HEK293 (cell line): ENCODE measurements around the gene TBC1D12.

ENCODE experiments used
- CTCF ChIA-PET: fragments of 350-600 bp; formaldehyde crosslinking; extraction: SDS; loops from one replicate; lab custom pipeline; 2021; ENCODE audit warnings: antibody characterized with exemption; lab: Yijun Ruan, JAX
- POLR2A ChIA-PET: fragments of 300-600 bp; formaldehyde crosslinking; extraction: SDS; loops from one replicate; lab custom pipeline; 2020; ENCODE audit warnings: antibody characterized with exemption, inconsistent platforms; lab: Yijun Ruan, JAX
- H3K27ac ChIP-seq: fragments of 200-500 bp; sonication (Bioruptor generic); 2 replicates; pipeline ENCODE4 v1.5.1; 2014; ENCODE audit warnings: low read depth, low read length, control low read depth, inconsistent platforms; ENCODE audit errors: extremely low read depth
- H3K36me3 ChIP-seq, 2 experiments: fragments of 200-500 bp in 1 of 2; sonication (Bioruptor generic) in 1 of 2; 1 replicate in 1 of 2; 2 replicates in 1 of 2; pipeline ENCODE4 v1.5.1; 2014 to 2017; ENCODE audit warnings: inconsistent platforms in 2 of 2, low read length in 2 of 2; ENCODE audit not compliant: control insufficient read depth in 2 of 2, insufficient read depth in 1 of 2
- H3K4me1 ChIP-seq: fragments of 200-500 bp; sonication (Bioruptor generic); 2 replicates; pipeline ENCODE4 v1.5.1; 2014; ENCODE audit warnings: mild to moderate bottlenecking, low read length, inconsistent platforms; ENCODE audit not compliant: control insufficient read depth, insufficient read depth
- H3K4me3 ChIP-seq: 2 replicates; pipeline ENCODE4 v1.5.1; 2011; ENCODE audit warnings: low read depth, mild to moderate bottlenecking, control low read depth, low read length, moderate library complexity
- H3K9me3 ChIP-seq: fragments of 200-500 bp; sonication (Bioruptor generic); 2 replicates; pipeline ENCODE4 v1.5.1; 2014; ENCODE audit warnings: low read depth, low read length, inconsistent platforms; ENCODE audit not compliant: control insufficient read depth, insufficient read depth
- AEBP2 ChIP-seq: fragments of 450-650 bp; formaldehyde crosslinking; IDR thresholded peaks from 2 replicates; pipeline ENCODE4 v1.5.1; 2016; ENCODE audit warnings: missing biosample characterization, missing genetic modification characterization, borderline replicate concordance
- ATF2 ChIP-seq: fragments of 450-650 bp; formaldehyde crosslinking; IDR thresholded peaks from 2 replicates; pipeline ENCODE4 v1.5.1; 2016; ENCODE audit warnings: missing biosample characterization, missing genetic modification characterization, low read depth
- EGR2 ChIP-seq: fragments of 450-650 bp; formaldehyde crosslinking; IDR thresholded peaks from 2 replicates; pipeline ENCODE4 v1.5.1; 2016; ENCODE audit warnings: low read depth, missing biosample characterization, missing genetic modification characterization
- GLIS1 ChIP-seq: fragments of 450-650 bp; formaldehyde crosslinking; IDR thresholded peaks from 2 replicates; pipeline ENCODE4 v1.5.1; 2016; ENCODE audit warnings: missing biosample characterization, missing genetic modification characterization
- KLF7 ChIP-seq: fragments of 450-650 bp; formaldehyde crosslinking; IDR thresholded peaks from 2 replicates; pipeline ENCODE4 v1.5.1; 2016; ENCODE audit warnings: missing biosample characterization, missing genetic modification characterization, borderline replicate concordance
- PRDM6 ChIP-seq: fragments of 450-650 bp; formaldehyde crosslinking; IDR thresholded peaks from 2 replicates; pipeline ENCODE4 v1.5.1; 2017; ENCODE audit warnings: missing biosample characterization, missing genetic modification characterization
- SCRT1 ChIP-seq: fragments of 450-650 bp; formaldehyde crosslinking; IDR thresholded peaks from 2 replicates; pipeline ENCODE4 v1.5.1; 2016; ENCODE audit warnings: missing biosample characterization, missing genetic modification characterization, borderline replicate concordance
- WT1 ChIP-seq: fragments of 450-650 bp; formaldehyde crosslinking; IDR thresholded peaks from 2 replicates; pipeline ENCODE4 v1.5.1; 2016; ENCODE audit warnings: missing biosample characterization, missing genetic modification characterization
- ZBTB44 ChIP-seq: fragments of 450-650 bp; IDR thresholded peaks from 2 replicates; pipeline ENCODE4 v1.5.1; 2018; ENCODE audit warnings: missing biosample characterization, mild to moderate bottlenecking, missing genetic modification characterization
- ZFHX2 ChIP-seq: fragments of 450-650 bp; formaldehyde crosslinking; conservative IDR thresholded peaks from 2 replicates; pipeline ENCODE4 v1.5.1; 2016; ENCODE audit warnings: missing biosample characterization, missing genetic modification characterization
- ZFP3 ChIP-seq: fragments of 450-650 bp; formaldehyde crosslinking; IDR thresholded peaks from 2 replicates; pipeline ENCODE4 v1.5.1; 2016; ENCODE audit warnings: low read depth, missing biosample characterization, missing genetic modification characterization
- ZFP69B ChIP-seq: fragments of 450-650 bp; formaldehyde crosslinking; IDR thresholded peaks from 2 replicates; pipeline ENCODE4 v1.5.1; 2016; ENCODE audit warnings: missing biosample characterization, missing genetic modification characterization
- ZNF148 ChIP-seq: fragments of 450-650 bp; formaldehyde crosslinking; IDR thresholded peaks from 2 replicates; pipeline ENCODE4 v1.5.0; 2017; ENCODE audit warnings: missing biosample characterization, missing genetic modification characterization, borderline replicate concordance
- ZNF19 ChIP-seq: fragments of 450-650 bp; formaldehyde crosslinking; IDR thresholded peaks from 2 replicates; pipeline ENCODE4; 2016; ENCODE audit warnings: missing biosample characterization, missing genetic modification characterization, low read depth
- ZNF239 ChIP-seq: fragments of 450-650 bp; formaldehyde crosslinking; IDR thresholded peaks from 2 replicates; pipeline ENCODE4 v1.5.1; 2016; ENCODE audit warnings: missing biosample characterization, missing genetic modification characterization
- ZNF350 ChIP-seq: fragments of 450-650 bp; formaldehyde crosslinking; IDR thresholded peaks from 2 replicates; pipeline ENCODE4 v1.5.0; 2017; ENCODE audit warnings: missing biosample characterization, mild to moderate bottlenecking, missing genetic modification characterization
- ZNF707 ChIP-seq: fragments of 450-650 bp; formaldehyde crosslinking; IDR thresholded peaks from 2 replicates; pipeline ENCODE4 v1.5.1; 2016; ENCODE audit warnings: missing biosample characterization, missing genetic modification characterization
- ZSCAN4 ChIP-seq: fragments of 450-650 bp; formaldehyde crosslinking; IDR thresholded peaks from 2 replicates; pipeline ENCODE4 v1.5.1; 2017; ENCODE audit warnings: missing biosample characterization, missing genetic modification characterization

Gene TBC1D12

GRCh38 chr10:94420998-94421528 lies 18.7 kb downstream of the TBC1D12 start (continued):
- TF ChIP-seq ATF2 = no peak

GRCh38 chr10:94423627-94424026 lies 21.3 kb downstream of the TBC1D12 start:
- ChIA-PET POLR2A (no interaction called here), CTCF (interaction anchor here (0.6 to 1.2 kb wide), 2 partner anchors 20 to 21 kb away, joined by 4 to 5 read pairs; partner anchors contain the start of gene TBC1D12)
- Histone ChIP-seq H3K27ac (no peak overlapping the region), H3K9me3 (no peaks in the 10 kb centered on the region), H3K4me3 (no peak overlapping the region), H3K4me1 (no peaks in the 10 kb centered on the region), H3K36me3 (no peaks in the 10 kb centered on the region)
- no peak for TF ChIP-seq ZBTB44 (tag by site-specific recombination)
- no peak for TF ChIP-seq ZFHX2 (tag by site-specific recombination)
- TF ChIP-seq PRDM6 (tag by site-specific recombination) = no peak
- TF ChIP-seq ZNF148 (tag by site-specific recombination) = no peak
- no peak for TF ChIP-seq ZFP69B (tag by site-specific recombination)
- TF ChIP-seq EGR2 (tag by site-specific recombination) = peak; percentile 43; the same call in 1 of the 2 replicates
- no peak for TF ChIP-seq ZSCAN4
- no peak for TF ChIP-seq AEBP2 (tag by site-specific recombination)

GRCh38 chr10:94424714-94425337 lies 22.5 kb downstream of the TBC1D12 start:
- no peaks in the 10 kb centered on the region for H3K4me1 ChIP-seq
- no peaks in the 10 kb centered on the region for H3K9me3 ChIP-seq
- H3K4me3 ChIP-seq = no peak overlapping the region
- no peaks in the 10 kb centered on the region for H3K36me3 ChIP-seq
- H3K27ac ChIP-seq = no peak overlapping the region
- CTCF ChIA-PET = interaction anchor here (0.8 kb wide), 1 partner anchor 10 kb away, joined by 3 read pairs; no protein-coding TSS in a partner anchor
- POLR2A ChIA-PET = no interaction called here
- no peak for TF ChIP-seq ZFP3 (tag by site-specific recombination)
- TF ChIP-seq WT1 = no peak
- TF ChIP-seq ZNF350 = no peak
- no peak for TF ChIP-seq SCRT1 (tag by site-specific recombination)
- TF ChIP-seq KLF7 (tag by site-specific recombination) = no peak
- no peak for TF ChIP-seq ZNF19 (tag by site-specific recombination)
- no peak for TF ChIP-seq ZNF707 (tag by site-specific recombination)
- no peak for TF ChIP-seq ZNF239 (tag by site-specific recombination)
- no peak for TF ChIP-seq GLIS1
